Smooth muscle cell of the brain vasculature (primary cell): ENCODE results near the gene RAB11FIP4.

Source experiments
- DNase-seq: peaks from one replicate; pipeline ENCODE4 v3.0.0-alpha.2; 2012; ENCODE audit warnings: low read depth, low spot score

RAB11FIP4 gene

GRCh38 chr17:31566247-31566991, 174.9 kb downstream of the RAB11FIP4 start:
- DNase-seq: no peak

- DNase-seq: no peak
Measured at GRCh38 chr17:31566992-31567373, 175.5 kb downstream of the RAB11FIP4 start.

- no peak for DNase-seq
Measured at GRCh38 chr17:31568121-31568520, 176.6 kb downstream of the RAB11FIP4 start.

- DNase-seq: no peak
Measured at GRCh38 chr17:31568539-31568938, 177.1 kb downstream of the RAB11FIP4 start.

GRCh38 chr17:31570231-31570630, 178.8 kb downstream of the RAB11FIP4 start:
- DNase-seq: no peak

- DNase-seq: no peak
Measured at GRCh38 chr17:31570951-31571892, 179.7 kb downstream of the RAB11FIP4 start.

GRCh38 chr17:31572341-31572740, 180.9 kb downstream of the RAB11FIP4 start:
- no peak for DNase-seq

GRCh38 chr17:31573047-31573446, 181.6 kb downstream of the RAB11FIP4 start:
- DNase-seq: no peak

GRCh38 chr17:31573861-31574260, 182.4 kb downstream of the RAB11FIP4 start:
- DNase-seq: no peak

- DNase-seq: no peak
Measured at GRCh38 chr17:31574458-31574857, 183.0 kb downstream of the RAB11FIP4 start.

- no peak for DNase-seq
Measured at GRCh38 chr17:31575043-31575442, 183.6 kb downstream of the RAB11FIP4 start.

GRCh38 chr17:31579265-31579664, 187.8 kb downstream of the RAB11FIP4 start:
- no peak for DNase-seq

GRCh38 chr17:31580316-31580705, 188.8 kb downstream of the RAB11FIP4 start:
- no peak for DNase-seq

GRCh38 chr17:31580706-31581490, 189.4 kb downstream of the RAB11FIP4 start:
- no peak for DNase-seq

GRCh38 chr17:31581491-31581890, 190.0 kb downstream of the RAB11FIP4 start:
- DNase-seq: no peak

GRCh38 chr17:31582151-31582907, 190.9 kb downstream of the RAB11FIP4 start:
- no peak for DNase-seq

- no peak for DNase-seq
Measured at GRCh38 chr17:31583772-31584356, 192.4 kb downstream of the RAB11FIP4 start.

GRCh38 chr17:31584438-31585279, 193.2 kb downstream of the RAB11FIP4 start:
- no peak for DNase-seq

GRCh38 chr17:31585280-31585630, 193.8 kb downstream of the RAB11FIP4 start:
- no peak for DNase-seq

GRCh38 chr17:31586946-31587345, 195.5 kb downstream of the RAB11FIP4 start:
- no peak for DNase-seq
